ENCODE results near the gene TRIM28.
"Not testable (repeated sequence)": the region's sequence is repeated elsewhere in the genome, so short reads cannot be mapped to it uniquely, and the experiment has no call there.

TRIM28 gene

GRCh38 chr19:58536852-58537798, 6.7 kb upstream of the TRIM28 start:
- H3K4me3 ChIP-seq (replicated peaks in 1 of 2; ENCODE audit: low read depth in 2 of 2, low read length in 2 of 2): no peak overlapping the region
- DNase-seq (ENCODE audit: low read depth in 2 of 2): no peak
- no peak for TF ChIP-seq CTCF (IDR thresholded peaks at IDR 0.05; ENCODE audit: low read depth, low read length)

- peak overlapping the region; percentile 14 to 26 for H3K4me3 ChIP-seq (replicated peaks in 1 of 2; ENCODE audit: low read depth in 2 of 2, low read length in 2 of 2)
- peak in 1 of 2 donors; percentile 54 for DNase-seq (ENCODE audit: low read depth in 2 of 2)
- TF ChIP-seq CTCF (IDR thresholded peaks at IDR 0.05; ENCODE audit: low read depth, low read length): no peak
These were observed 5.4 kb upstream of the TRIM28 start for GRCh38 chr19:58538257-58539168.

- H3K4me3 ChIP-seq (replicated peaks in 1 of 2; ENCODE audit: low read depth in 2 of 2, low read length in 2 of 2); DNase-seq (ENCODE audit: low read depth in 2 of 2): not testable (repeated sequence)
These were observed 4.7 kb upstream of the TRIM28 start for GRCh38 chr19:58539169-58539559.

GRCh38 chr19:58542641-58543372, 1.1 kb upstream of the TRIM28 start:
- H3K4me3 ChIP-seq (replicated peaks in 1 of 2; ENCODE audit: low read depth in 2 of 2, low read length in 2 of 2): peak overlapping the region in 1 of 2 donors; percentile 55
- not testable (repeated sequence) for DNase-seq (ENCODE audit: low read depth in 2 of 2)

GRCh38 chr19:58544591-58545285, 874 bp downstream of the TRIM28 start:
- no peak for TF ChIP-seq CTCF (IDR thresholded peaks at IDR 0.05; ENCODE audit: low read depth, low read length)
- DNase-seq (ENCODE audit: low read depth in 2 of 2): peak; percentile 47 to 65
- peak overlapping the region; percentile 91 for H3K4me3 ChIP-seq (replicated peaks in 1 of 2; ENCODE audit: low read depth in 2 of 2, low read length in 2 of 2)

GRCh38 chr19:58545286-58546018, 1.6 kb downstream of the TRIM28 start:
- peak overlapping the region; percentile 91 for H3K4me3 ChIP-seq (replicated peaks in 1 of 2; ENCODE audit: low read depth in 2 of 2, low read length in 2 of 2)
- DNase-seq (ENCODE audit: low read depth in 2 of 2): no peak
- TF ChIP-seq CTCF (IDR thresholded peaks at IDR 0.05; ENCODE audit: low read depth, low read length): no peak
